Activated B cell treated with CpG ODN at 0.5 μM for 24 hours (primary cell): ENCODE data around the gene PACRG. TPM values are rescaled to one million over a fixed set of nuclear protein-coding genes. Genes with fewer than 3 reads are reported as not detected.

Source experiments
- ATAC-seq: fragments of 200-7000 bp; cut with Tn5 transposase; one replicate; pipeline ENCODE4 v1.10.0; 2021; ENCODE audit warnings: low read depth, mild to moderate bottlenecking, moderate library complexity
- CTCF ChIA-PET: fragments of 350-600 bp; sonication (Branson Sonifier 250); formaldehyde crosslinking; loops from one replicate; lab custom pipeline; 2021; ENCODE audit warnings: antibody characterized with exemption; lab: Charles Lee
- POLR2A ChIA-PET: fragments of 350-600 bp; sonication (Branson Sonifier 250); formaldehyde crosslinking; loops from one replicate; lab custom pipeline; 2021; ENCODE audit warnings: antibody characterized with exemption; lab: Charles Lee
- DNase-seq: peaks from one replicate; pipeline ENCODE4 v3.0.0; 2022
- H3K27ac Mint-ChIP-seq: one replicate; pipeline ENCODE4 v1.8.0; 2020; ENCODE audit warnings: mixed read lengths
- H3K27me3 Mint-ChIP-seq: one replicate; pipeline ENCODE4 v1.8.0; 2021; ENCODE audit warnings: mixed read lengths
- H3K36me3 Mint-ChIP-seq: one replicate; pipeline ENCODE4 v1.8.0; 2021; ENCODE audit warnings: low read depth, mixed read lengths
- H3K4me1 Mint-ChIP-seq: one replicate; pipeline ENCODE4 v1.8.0; 2021; ENCODE audit warnings: mixed read lengths
- H3K4me3 Mint-ChIP-seq: one replicate; pipeline ENCODE4 v1.8.0; 2020; ENCODE audit warnings: mild to moderate bottlenecking, mixed read lengths
- H3K9me3 Mint-ChIP-seq: one replicate; pipeline ENCODE4 v1.8.0; 2020; ENCODE audit warnings: mixed read lengths
- CTCF ChIP-seq: fragments of 200-600 bp; IDR thresholded peaks from one replicate; pipeline ENCODE4 v1.8.0; 2022; ENCODE audit warnings: antibody characterized with exemption, mild to moderate bottlenecking
- intact Hi-C: fragments of 100-400 bp; cut with micrococcal nuclease; formaldehyde crosslinking; loops from one replicate; pipeline ENCODE4 v1.15.1; 2024
- total RNA-seq: library from RNA; stranded (reverse); gene quantifications from 2 replicates; pipeline ENCODE4 v1.2.3, GENCODE V29; 2022

The PACRG gene
- total RNA-seq, 1 donor from 2014 or later, result not detected

- no peak overlapping the region for H3K27ac Mint-ChIP-seq
- no peak overlapping the region for H3K4me3 Mint-ChIP-seq
- H3K9me3 Mint-ChIP-seq, result no peaks in the 10 kb centered on the region
- ChIA-PET CTCF (no interaction called here), POLR2A (no interaction called here)
- H3K36me3 Mint-ChIP-seq, result no peaks in the 10 kb centered on the region
- intact Hi-C loops, result no loop called here
- H3K27me3 Mint-ChIP-seq, result peaks cover 12% of the 10 kb centered on the region
- no peak for TF ChIP-seq CTCF
- H3K4me1 Mint-ChIP-seq, result no peaks in the 10 kb centered on the region
- ATAC-seq, result no peak
- no peak for DNase-seq
Measured at GRCh38 chr6:163310096-163310972, 582.6 kb downstream of the PACRG start.

- Mint-ChIP-seq H3K9me3 (no peaks in the 10 kb centered on the region), H3K27ac (no peak overlapping the region), H3K27me3 (peaks cover 14% of the 10 kb centered on the region), H3K4me1 (no peaks in the 10 kb centered on the region), H3K4me3 (no peak overlapping the region), H3K36me3 (no peaks in the 10 kb centered on the region)
- ChIA-PET POLR2A (no interaction called here), CTCF (no interaction called here)
- TF ChIP-seq CTCF, result no peak
- no peak for DNase-seq
- intact Hi-C loops, result no loop called here
- ATAC-seq, result no peak
Measured at GRCh38 chr6:163310973-163311383, 583.2 kb downstream of the PACRG start.

- ChIA-PET POLR2A (no interaction called here), CTCF (no interaction called here)
- Mint-ChIP-seq H3K4me1 (no peaks in the 10 kb centered on the region), H3K9me3 (no peaks in the 10 kb centered on the region), H3K4me3 (no peak overlapping the region), H3K36me3 (no peaks in the 10 kb centered on the region), H3K27ac (no peak overlapping the region), H3K27me3 (peaks cover 14% of the 10 kb centered on the region)
- ATAC-seq (no peak), DNase-seq (no peak)
- intact Hi-C loops, result no loop called here
- TF ChIP-seq CTCF, result no peak
Measured at GRCh38 chr6:163311830-163312229, 584.1 kb downstream of the PACRG start.

- no peak for ATAC-seq
- POLR2A ChIA-PET, result no interaction called here
- H3K4me1 Mint-ChIP-seq, result no peaks in the 10 kb centered on the region
Measured at GRCh38 chr6:163313566-163313965, 585.8 kb downstream of the PACRG start.

More at GRCh38 chr6:163313566-163313965, 585.8 kb downstream of the PACRG start:
- CTCF ChIA-PET, result no interaction called here
- intact Hi-C loops, result no loop called here
- no peaks in the 10 kb centered on the region for H3K9me3 Mint-ChIP-seq
- H3K36me3 Mint-ChIP-seq, result no peaks in the 10 kb centered on the region
- peaks cover 14% of the 10 kb centered on the region for H3K27me3 Mint-ChIP-seq
- no peak for TF ChIP-seq CTCF
- H3K4me3 Mint-ChIP-seq, result no peak overlapping the region
- H3K27ac Mint-ChIP-seq, result no peak overlapping the region
- DNase-seq, result no peak
